Common myeloid progenitor, CD34-positive (primary cell): ENCODE results near the gene GTSF1L.

ENCODE experiments used
- CTCF ChIA-PET: fragments of 350-600 bp; sonication (Branson Sonifier 250); formaldehyde crosslinking; loops from one replicate; lab custom pipeline; 2021; ENCODE audit warnings: antibody characterized with exemption; lab: Charles Lee
- POLR2A ChIA-PET: fragments of 350-600 bp; sonication (Branson Sonifier 250); formaldehyde crosslinking; loops from one replicate; lab custom pipeline; 2021; ENCODE audit warnings: antibody characterized with exemption; lab: Charles Lee
- DNase-seq, 3 donors: peaks; one replicate each; pipeline versions ENCODE4 v3.0.0 to v3.0.0-alpha.2; 2013
- H3K27ac ChIP-seq, 2 experiments: 1 replicate in 1 of 2; 2 replicates in 1 of 2; pipeline ENCODE4 v1.7.0; 2013; ENCODE audit warnings: inconsistent platforms in 2 of 2, low read length in 2 of 2, mild to moderate bottlenecking in 2 of 2, low read depth in 1 of 2, moderate library complexity in 1 of 2; ENCODE audit not compliant: severe bottlenecking in 2 of 2, insufficient read depth in 1 of 2, poor library complexity in 1 of 2
- H3K27me3 ChIP-seq, 5 experiments: replicated peaks in 2 of 5; 1 replicate in 3 of 5; 2 replicates in 2 of 5; pipeline versions ENCODE4 v1.6.1 to v1.7.0; 2013; ENCODE audit warnings: low read length in 4 of 5, mild to moderate bottlenecking in 2 of 5, moderate library complexity in 2 of 5, inconsistent platforms in 1 of 5; ENCODE audit not compliant: insufficient read depth in 5 of 5, control insufficient read depth in 4 of 5
- H3K36me3 ChIP-seq, 4 experiments: 1 replicate in 2 of 4; 2 replicates in 2 of 4; pipeline versions ENCODE4 v1.6.1 to v1.7.0; 2013; ENCODE audit warnings: low read length in 3 of 4, control low read depth in 1 of 4, mild to moderate bottlenecking in 1 of 4; ENCODE audit not compliant: control insufficient read depth in 4 of 4, insufficient read depth in 4 of 4
- H3K4me1 ChIP-seq, 4 experiments: 1 replicate in 3 of 4; 2 replicates in 1 of 4; pipeline versions ENCODE4 v1.6.1 to v1.7.1; 2013; ENCODE audit warnings: low read length in 3 of 4, mild to moderate bottlenecking in 3 of 4, control low read depth in 1 of 4, inconsistent platforms in 1 of 4, moderate library complexity in 1 of 4; ENCODE audit not compliant: control insufficient read depth in 4 of 4, insufficient read depth in 4 of 4; ENCODE audit errors: control extremely low read depth in 1 of 4
- H3K4me3 ChIP-seq, 7 experiments: 1 replicate in 4 of 7; 2 replicates in 3 of 7; pipeline versions ENCODE4 v1.5.1 to v1.7.0; 2013; ENCODE audit warnings: mild to moderate bottlenecking in 7 of 7, low read length in 6 of 7, moderate library complexity in 6 of 7, inconsistent platforms in 2 of 7, low read depth in 2 of 7, control low read depth in 1 of 7; ENCODE audit not compliant: insufficient read depth in 4 of 7, control insufficient read depth in 1 of 7; ENCODE audit errors: extremely low read depth in 1 of 7
- H3K9me3 ChIP-seq, 5 experiments: 1 replicate in 4 of 5; 2 replicates in 1 of 5; pipeline versions ENCODE4 v1.6.1 to v1.7.1; 2013; ENCODE audit warnings: low read length in 4 of 5, mild to moderate bottlenecking in 2 of 5, inconsistent platforms in 1 of 5, low read depth in 1 of 5, moderate library complexity in 1 of 5; ENCODE audit not compliant: control insufficient read depth in 4 of 5, insufficient read depth in 2 of 5; ENCODE audit errors: control extremely low read depth in 1 of 5
- WGBS: methylation state at CpG from one replicate; pipeline ENCODE4 v1.1.5; 2013; ENCODE audit not compliant: insufficient coverage; 5-methylcytosine and 5-hydroxymethylcytosine counted together

The GTSF1L gene

DNA sequence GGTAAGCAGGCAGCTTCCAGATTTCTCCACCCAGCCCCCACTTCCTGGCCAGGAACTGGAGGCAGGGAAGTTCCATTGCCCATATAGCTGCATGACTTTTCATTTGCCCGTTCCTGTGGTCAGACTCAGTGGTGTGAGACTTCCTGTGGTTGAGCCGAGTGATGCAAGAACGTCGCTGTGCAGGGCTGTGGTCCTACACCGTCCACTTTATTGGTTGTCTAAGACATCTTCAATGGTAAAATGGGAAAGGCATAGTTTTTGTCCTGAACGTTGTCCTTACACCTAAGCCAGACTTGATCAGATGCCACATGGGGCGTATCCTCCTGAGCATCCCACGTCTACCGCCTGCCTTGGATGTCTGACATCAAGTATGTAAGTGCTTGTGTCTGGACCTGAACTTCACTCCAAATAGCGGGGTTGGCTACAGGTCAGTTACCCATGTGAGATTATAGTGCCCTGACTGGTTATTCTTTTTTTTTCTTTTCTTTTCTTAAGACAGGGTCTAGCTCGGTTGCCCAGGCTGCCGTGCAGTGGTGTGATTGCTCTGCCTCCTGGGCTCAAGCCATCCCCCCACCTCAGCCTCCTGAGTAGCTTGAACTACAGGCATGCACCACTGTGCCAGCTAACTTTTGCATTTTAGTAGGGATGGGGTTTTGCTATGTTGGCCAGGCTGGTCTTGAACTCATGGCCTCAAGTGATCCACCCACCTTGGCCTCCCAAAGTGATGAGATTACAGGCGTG, 25.9 kb upstream of the GTSF1L start:
- CTCF ChIA-PET, result interaction anchor here (6.6 kb wide), 1 partner anchor 329 kb away, joined by 78 read pairs; no protein-coding TSS in a partner anchor
- no peaks in the 10 kb centered on the region for H3K36me3 ChIP-seq
- peaks cover 0 to 38% (median 4%) of the 10 kb centered on the region in 5 experiments for H3K27me3 ChIP-seq
- WGBS, result 33% methylated on average over 9 of the region's 13 CpGs
- peak; percentile 22 to 54 (median 53) for DNase-seq
- H3K4me3 ChIP-seq, result peak overlapping the region in 1 of 7 experiments; percentile 24
- no peak overlapping the region for H3K27ac ChIP-seq
- H3K4me1 ChIP-seq, result peaks cover 0 to 25% (median 10%) of the 10 kb centered on the region in 4 experiments
- POLR2A ChIA-PET, result no interaction called here
- H3K9me3 ChIP-seq, result no peaks in the 10 kb centered on the region

DNA sequence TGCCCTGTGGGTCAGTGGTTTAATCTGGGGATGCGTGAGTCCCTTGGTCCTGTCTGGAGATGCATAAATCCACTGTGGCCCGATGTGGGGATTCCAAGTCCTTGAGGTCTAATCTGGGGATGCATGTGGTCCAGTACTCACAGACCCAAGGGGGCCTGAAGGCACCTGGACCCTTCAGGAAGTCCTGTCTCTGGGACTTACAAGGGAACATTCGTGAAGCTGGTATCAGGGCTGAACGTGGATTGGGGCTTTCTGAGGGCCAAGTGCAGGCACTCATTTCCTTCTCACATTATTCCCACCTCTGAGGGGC, 25.2 kb upstream of the GTSF1L start:
- 62% methylated on average over 3 of the region's 4 CpGs for WGBS
- ChIA-PET POLR2A (no interaction called here), CTCF (interaction anchor here (6.6 kb wide), 1 partner anchor 330 kb away, joined by 78 read pairs; no protein-coding TSS in a partner anchor)
- Histone ChIP-seq H3K4me1 (peaks cover 0 to 25% (median 10%) of the 10 kb centered on the region in 4 experiments), H3K9me3 (no peaks in the 10 kb centered on the region), H3K36me3 (no peaks in the 10 kb centered on the region), H3K27me3 (peaks cover 0 to 38% (median 4%) of the 10 kb centered on the region in 5 experiments), H3K4me3 (no peak overlapping the region), H3K27ac (no peak overlapping the region)
- no peak for DNase-seq

DNA sequence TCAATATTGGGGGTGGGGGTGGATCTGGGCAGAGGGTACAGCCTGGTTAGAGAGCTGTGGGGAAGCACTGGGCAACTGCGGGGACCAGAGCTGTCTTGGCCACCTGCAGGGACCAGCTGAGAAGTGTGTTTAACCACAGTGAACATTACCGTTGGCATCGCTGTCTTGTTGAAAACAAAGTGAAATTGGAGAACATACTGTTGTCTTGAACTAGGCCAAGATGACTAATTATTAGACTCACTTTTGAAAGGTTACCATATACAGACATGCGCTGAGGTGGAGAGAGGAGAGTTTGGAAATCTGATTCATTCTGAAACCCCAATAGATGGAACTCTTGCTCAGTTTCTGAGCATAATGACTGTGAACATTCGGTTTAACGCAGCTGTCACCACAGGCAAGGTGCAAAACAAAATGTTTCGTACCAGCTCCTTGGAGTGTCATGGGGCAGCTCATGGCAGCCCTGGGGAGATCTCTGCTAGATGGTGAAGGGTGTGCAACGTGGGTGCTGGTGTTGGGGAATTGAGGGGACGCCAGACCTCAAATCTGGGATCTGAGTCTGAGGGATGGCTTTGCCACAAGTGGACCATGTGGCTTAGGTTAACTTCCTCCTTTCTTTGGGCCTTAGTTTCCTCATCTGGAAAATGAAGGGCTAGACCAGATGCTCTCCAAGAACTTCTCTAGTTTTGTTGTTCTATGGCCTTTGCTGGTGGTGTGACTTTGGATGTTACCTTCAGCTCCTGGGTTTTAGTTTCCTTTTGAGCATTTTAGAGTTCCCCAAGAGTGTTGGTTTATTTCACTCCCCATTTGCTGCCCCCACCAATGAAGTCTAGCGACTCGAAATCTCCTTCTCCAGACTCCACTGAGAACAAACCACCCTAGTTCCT, 24.6 kb upstream of the GTSF1L start:
- H3K9me3 ChIP-seq, result no peaks in the 10 kb centered on the region
- POLR2A ChIA-PET, result no interaction called here
- CTCF ChIA-PET, result interaction anchor here (1.2 to 6.6 kb wide), 5 partner anchors 9 to 414 kb away, joined by 3 to 78 read pairs (median 3); no protein-coding TSS in a partner anchor
- H3K27me3 ChIP-seq, result peaks cover 0 to 38% (median 4%) of the 10 kb centered on the region in 5 experiments
- DNase-seq, result peak in 2 of 3 donors; percentile 41 to 50
- H3K36me3 ChIP-seq, result no peaks in the 10 kb centered on the region
- no peak overlapping the region for H3K4me3 ChIP-seq
- no peak overlapping the region for H3K27ac ChIP-seq
- 86% methylated on average over 10 of the region's 11 CpGs for WGBS
- peaks cover 0 to 25% (median 10%) of the 10 kb centered on the region in 4 experiments for H3K4me1 ChIP-seq

DNA sequence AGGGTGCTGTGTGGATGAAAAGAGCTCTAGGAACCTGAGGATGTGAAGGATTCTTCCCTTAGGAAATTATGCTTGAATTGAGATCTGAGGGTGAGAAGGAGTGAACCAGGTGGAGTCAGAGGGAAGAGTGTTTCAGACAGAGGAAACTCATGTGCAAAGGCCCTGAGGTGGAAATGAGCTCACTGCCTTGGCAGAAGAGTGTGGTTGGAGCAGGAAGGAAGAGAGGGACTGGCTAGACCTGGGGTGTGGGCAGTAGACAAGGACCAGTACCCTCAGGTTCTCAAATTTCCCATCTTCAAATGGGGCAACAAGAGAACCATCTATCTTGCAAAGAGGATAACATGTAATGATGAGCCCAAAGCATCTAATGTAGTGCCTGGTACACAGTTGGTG, 24.0 kb upstream of the GTSF1L start:
- no peak for DNase-seq
- Histone ChIP-seq H3K4me3 (no peak overlapping the region), H3K27ac (no peak overlapping the region), H3K9me3 (no peaks in the 10 kb centered on the region), H3K27me3 (peaks cover 0 to 38% (median 4%) of the 10 kb centered on the region in 5 experiments), H3K4me1 (peaks cover 0 to 29% (median 10%) of the 10 kb centered on the region in 4 experiments), H3K36me3 (no peaks in the 10 kb centered on the region)
- CTCF ChIA-PET, result interaction anchor here (0.5 to 6.6 kb wide), 9 partner anchors 9 to 414 kb away, joined by 3 to 78 read pairs (median 3); no protein-coding TSS in a partner anchor
- POLR2A ChIA-PET, result no interaction called here

DNA sequence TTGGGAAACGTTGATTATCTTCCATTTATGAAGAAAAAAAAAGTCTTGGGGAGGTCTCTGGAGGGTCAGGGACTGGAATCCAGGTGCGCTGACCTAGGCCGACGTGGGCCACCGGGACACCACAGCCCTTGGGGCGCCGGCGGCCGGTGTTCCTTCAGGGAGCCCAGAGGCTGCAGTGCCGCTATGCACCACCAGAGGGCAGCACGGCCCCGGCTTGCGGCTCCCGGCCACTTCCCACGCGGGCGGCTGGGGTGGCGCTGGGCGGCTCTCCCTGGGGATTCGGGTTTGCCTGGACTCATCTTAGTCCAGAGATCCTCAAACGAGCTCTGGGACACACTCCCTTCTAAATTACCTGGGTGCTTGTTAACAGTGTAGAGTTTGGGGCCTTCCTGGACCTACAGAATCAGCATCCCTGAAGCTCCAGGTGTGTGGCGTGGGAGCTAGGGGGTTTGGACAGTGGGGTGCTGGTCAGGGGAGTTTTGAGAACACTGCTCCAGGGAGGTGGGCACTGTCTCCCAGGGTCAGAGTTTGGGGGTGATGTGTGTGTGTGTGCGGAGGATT, 23.0 kb upstream of the GTSF1L start:
- peaks cover 0 to 39% (median 4%) of the 10 kb centered on the region in 5 experiments for H3K27me3 ChIP-seq
- H3K4me1 ChIP-seq, result peaks cover 0 to 29% (median 13%) of the 10 kb centered on the region in 4 experiments
- 5% methylated on average over 20 of the region's 23 CpGs for WGBS
- POLR2A ChIA-PET, result no interaction called here
- CTCF ChIA-PET, result interaction anchor here (0.5 to 6.6 kb wide), 14 partner anchors 10 to 415 kb away, joined by 3 to 78 read pairs (median 3); no protein-coding TSS in a partner anchor
- peak; percentile 25 to 45 (median 37) for DNase-seq
- H3K27ac ChIP-seq, result no peak overlapping the region
- no peaks in the 10 kb centered on the region for H3K36me3 ChIP-seq
- H3K9me3 ChIP-seq, result no peaks in the 10 kb centered on the region
- no peak overlapping the region for H3K4me3 ChIP-seq

DNA sequence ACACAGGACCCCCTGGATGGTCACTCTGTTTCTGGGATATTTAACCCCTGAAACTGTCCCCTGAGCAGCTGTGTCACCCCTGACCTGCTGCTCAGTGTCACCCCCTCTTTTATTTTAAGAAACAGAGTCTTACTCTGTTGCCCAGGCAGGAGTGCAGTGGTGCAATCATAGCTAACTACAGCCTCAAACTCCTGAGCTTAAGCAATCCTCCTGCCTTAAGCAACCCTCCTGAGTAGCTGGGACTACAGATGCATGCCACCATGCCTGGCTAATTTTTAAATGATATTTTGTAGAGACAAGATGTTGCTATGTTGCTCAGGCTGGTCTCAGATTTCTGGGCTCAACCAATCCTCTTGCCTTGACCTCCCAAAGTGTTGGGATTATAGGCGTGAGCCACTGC, 21.5 kb upstream of the GTSF1L start:
- no peak overlapping the region for H3K27ac ChIP-seq
- H3K27me3 ChIP-seq, result peaks cover 0 to 44% (median 4%) of the 10 kb centered on the region in 5 experiments
- no peaks in the 10 kb centered on the region for H3K9me3 ChIP-seq
- peaks cover 0 to 29% (median 13%) of the 10 kb centered on the region in 4 experiments for H3K4me1 ChIP-seq
- H3K4me3 ChIP-seq, result no peak overlapping the region
- no peak for DNase-seq
- CTCF ChIA-PET, result interaction anchor here (0.9 to 6.6 kb wide), 5 partner anchors 10 to 346 kb away, joined by 3 to 78 read pairs (median 3); no protein-coding TSS in a partner anchor
- WGBS, result no CpG with 5 or more reads among the region's 1 CpG
- POLR2A ChIA-PET, result no interaction called here
- H3K36me3 ChIP-seq, result no peaks in the 10 kb centered on the region
